Measurements from ENCODE around the gene EHBP1. TPM values are rescaled to one million over a fixed set of nuclear protein-coding genes. Genes with fewer than 3 reads are reported as not detected.
A peak's percentile ranks its signal among the peaks of the same experiment; 100 is the strongest.
"Not testable (repeated sequence)": the region's sequence is repeated elsewhere in the genome, so short reads cannot be mapped to it uniquely, and the experiment has no call there.

EHBP1 gene
- total RNA-seq, 2 experiments from 2014 or later: 19.3 to 23.2 TPM

- Mint-ChIP-seq H3K4me3 (peak overlapping the region; percentile 54), H3K27me3 (peaks cover 86% of the 10 kb centered on the region), H3K9me3 (no peaks in the 10 kb centered on the region), H3K27ac (no peak overlapping the region), H3K4me1 (peaks cover 60% of the 10 kb centered on the region), H3K36me3 (ENCODE audit: low read depth) (peaks cover 7% of the 10 kb centered on the region)
- ChIA-PET CTCF (no interaction called here), POLR2A (interaction anchor here (1.4 kb wide), 1 partner anchor 531 kb away, joined by 3 read pairs; the partner anchor contains the start of gene WDPCP)
- DNase-seq: no peak
Measured at GRCh38 chr2:63057249-63058143, 352.0 kb downstream of the EHBP1 start.

GRCh38 chr2:63058144-63058920 lies 352.8 kb downstream of the EHBP1 start:
- peaks cover 7% of the 10 kb centered on the region for H3K36me3 Mint-ChIP-seq (ENCODE audit: low read depth)
- H3K4me1 Mint-ChIP-seq: peaks cover 54% of the 10 kb centered on the region
- H3K9me3 Mint-ChIP-seq: no peaks in the 10 kb centered on the region
- H3K4me3 Mint-ChIP-seq: peak overlapping the region; percentile 54
- H3K27me3 Mint-ChIP-seq: peaks cover 83% of the 10 kb centered on the region
- H3K27ac Mint-ChIP-seq: peak overlapping the region; percentile 57
- no peak for DNase-seq
- POLR2A ChIA-PET: no interaction called here
- CTCF ChIA-PET: no interaction called here

- ChIA-PET POLR2A (no interaction called here), CTCF (no interaction called here)
- no peak for DNase-seq
- no peak overlapping the region for H3K4me3 Mint-ChIP-seq
- H3K4me1 Mint-ChIP-seq: peaks cover 47% of the 10 kb centered on the region
- peaks cover 7% of the 10 kb centered on the region for H3K36me3 Mint-ChIP-seq (ENCODE audit: low read depth)
- no peaks in the 10 kb centered on the region for H3K9me3 Mint-ChIP-seq
- peaks cover 82% of the 10 kb centered on the region for H3K27me3 Mint-ChIP-seq
- no peak overlapping the region for H3K27ac Mint-ChIP-seq
Measured at GRCh38 chr2:63058921-63059792, 353.6 kb downstream of the EHBP1 start.

DNA sequence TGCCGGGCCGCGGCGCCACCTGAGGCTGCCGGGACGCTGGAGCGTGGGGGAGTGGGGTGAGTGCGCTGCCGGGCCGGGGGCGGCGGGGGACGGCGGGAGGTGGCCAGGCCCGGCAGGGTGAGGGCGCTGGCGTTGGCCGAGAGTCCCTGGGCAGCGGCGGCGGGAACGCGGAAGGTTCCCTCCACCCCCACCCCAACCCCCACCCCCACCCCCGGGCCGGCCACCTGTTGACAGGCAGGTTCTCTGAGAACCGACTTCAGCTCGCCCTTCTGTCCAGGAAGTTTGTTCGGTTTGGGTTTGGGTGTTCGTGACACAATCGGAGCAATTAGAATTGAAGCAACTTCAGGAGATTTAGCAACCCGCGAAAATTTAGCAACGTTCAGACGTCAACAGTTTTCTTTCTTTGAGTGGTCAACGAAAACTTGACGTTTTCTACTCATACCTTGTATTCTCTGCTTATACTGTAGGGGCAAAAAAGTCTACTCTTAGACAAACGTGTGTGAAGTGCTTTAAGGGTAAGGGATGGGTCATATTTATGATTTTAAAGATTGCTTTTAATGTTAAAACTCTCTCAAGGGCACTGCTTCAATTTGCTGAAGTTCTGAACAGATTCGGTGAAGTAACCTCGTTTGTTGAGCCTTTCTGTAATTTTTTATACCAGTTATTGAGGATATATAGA lies 354.4 kb downstream of the EHBP1 start:
- Mint-ChIP-seq H3K36me3 (ENCODE audit: low read depth) (peaks cover 7% of the 10 kb centered on the region), H3K9me3 (no peaks in the 10 kb centered on the region), H3K4me3 (peak overlapping the region; percentile 27), H3K27ac (no peak overlapping the region), H3K4me1 (peaks cover 39% of the 10 kb centered on the region), H3K27me3 (peaks cover 79% of the 10 kb centered on the region)
- no peak for DNase-seq
- ChIA-PET POLR2A (no interaction called here), CTCF (interaction anchor here (0.6 kb wide), 1 partner anchor 102 kb away, joined by 3 read pairs; no protein-coding TSS in a partner anchor)

GRCh38 chr2:63060472-63060991 lies 355.0 kb downstream of the EHBP1 start:
- no peaks in the 10 kb centered on the region for H3K9me3 Mint-ChIP-seq
- no peak overlapping the region for H3K27ac Mint-ChIP-seq

DNA sequence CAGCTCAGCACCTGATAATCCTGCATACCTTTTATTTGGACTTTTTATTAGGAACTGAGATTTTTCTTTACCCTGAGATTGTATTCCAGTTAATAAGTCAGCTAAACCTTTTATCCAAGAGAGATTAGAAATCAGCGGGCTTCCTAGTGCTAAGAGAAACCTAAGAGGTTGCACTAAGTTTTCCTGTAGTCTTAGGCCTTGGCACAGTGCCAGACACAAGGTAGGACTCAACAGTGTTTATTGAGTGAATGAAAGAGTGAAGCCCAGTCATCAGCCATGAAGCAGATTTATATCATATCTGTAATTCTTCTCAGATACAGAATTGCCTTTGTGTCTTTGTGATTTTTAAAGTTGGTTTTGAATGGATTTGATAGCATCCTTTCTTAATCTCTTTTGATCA lies 358.7 kb downstream of the EHBP1 start:
- ChIA-PET CTCF (no interaction called here), POLR2A (no interaction called here)
- no peak for DNase-seq
- H3K27ac Mint-ChIP-seq: no peak overlapping the region
- peaks cover 5% of the 10 kb centered on the region for H3K4me1 Mint-ChIP-seq
- H3K36me3 Mint-ChIP-seq (ENCODE audit: low read depth): peaks cover 3% of the 10 kb centered on the region
- peaks cover 65% of the 10 kb centered on the region for H3K27me3 Mint-ChIP-seq
- no peaks in the 10 kb centered on the region for H3K9me3 Mint-ChIP-seq
- no peak overlapping the region for H3K4me3 Mint-ChIP-seq

More at GRCh38 chr2:63060472-63060991, 355.0 kb downstream of the EHBP1 start:
- ChIA-PET CTCF (interaction anchor here (0.6 kb wide), 1 partner anchor 103 kb away, joined by 3 read pairs; no protein-coding TSS in a partner anchor), POLR2A (no interaction called here)
- DNase-seq: no peak
- Mint-ChIP-seq H3K4me3 (no peak overlapping the region), H3K4me1 (peaks cover 35% of the 10 kb centered on the region), H3K36me3 (ENCODE audit: low read depth) (peaks cover 7% of the 10 kb centered on the region), H3K27me3 (peaks cover 76% of the 10 kb centered on the region)

DNA sequence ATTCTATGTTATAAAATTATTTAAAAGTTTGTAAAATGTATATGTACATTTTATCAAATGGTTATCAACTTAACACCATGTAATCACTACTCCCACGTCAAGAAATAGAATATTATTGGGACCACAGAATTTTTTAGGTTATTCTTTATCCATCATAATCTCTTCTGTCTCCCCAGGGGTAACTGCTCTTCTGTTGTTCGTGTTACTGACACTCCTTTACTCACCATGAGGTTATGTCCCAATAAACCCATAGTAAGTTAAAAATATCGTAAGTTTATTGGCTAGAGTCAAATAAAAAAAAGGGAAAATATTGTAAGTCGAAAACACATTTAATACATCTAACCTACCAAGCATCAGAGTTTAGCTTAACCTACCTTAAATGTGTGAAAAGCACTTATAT lies 359.1 kb downstream of the EHBP1 start:
- H3K4me1 Mint-ChIP-seq: peaks cover 5% of the 10 kb centered on the region
- no peak overlapping the region for H3K27ac Mint-ChIP-seq
- peaks cover 3% of the 10 kb centered on the region for H3K36me3 Mint-ChIP-seq (ENCODE audit: low read depth)
- H3K4me3 Mint-ChIP-seq: no peak overlapping the region
- H3K27me3 Mint-ChIP-seq: peaks cover 64% of the 10 kb centered on the region
- ChIA-PET CTCF (no interaction called here), POLR2A (no interaction called here)
- no peaks in the 10 kb centered on the region for H3K9me3 Mint-ChIP-seq
- no peak for DNase-seq

GRCh38 chr2:63066265-63066664 lies 360.8 kb downstream of the EHBP1 start:
- H3K36me3 Mint-ChIP-seq (ENCODE audit: low read depth): no peaks in the 10 kb centered on the region
- no peak overlapping the region for H3K4me3 Mint-ChIP-seq
- H3K9me3 Mint-ChIP-seq: no peaks in the 10 kb centered on the region
- DNase-seq: no peak
- POLR2A ChIA-PET: no interaction called here
- H3K27ac Mint-ChIP-seq: no peak overlapping the region
- peaks cover 52% of the 10 kb centered on the region for H3K27me3 Mint-ChIP-seq
- CTCF ChIA-PET: no interaction called here
- H3K4me1 Mint-ChIP-seq: no peaks in the 10 kb centered on the region

DNA sequence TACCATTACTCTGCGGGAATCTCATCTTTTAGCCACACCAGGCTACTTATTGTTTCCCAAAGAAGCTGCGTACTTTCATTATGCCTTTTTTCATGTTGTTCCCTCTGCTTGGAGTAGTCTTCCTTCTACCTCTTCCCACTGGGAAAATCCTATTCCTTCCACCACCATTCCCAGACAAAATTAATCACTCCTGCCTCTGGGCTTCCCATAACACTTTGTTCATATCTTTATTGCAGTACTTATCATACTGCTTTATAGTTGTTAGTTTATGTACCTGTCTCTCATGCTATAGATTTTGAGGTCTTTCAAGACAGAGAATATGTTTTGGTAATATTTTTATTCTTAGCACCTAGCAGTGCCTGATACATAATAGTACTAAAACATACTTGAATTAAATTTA lies 361.3 kb downstream of the EHBP1 start:
- H3K4me1 Mint-ChIP-seq: no peaks in the 10 kb centered on the region
- H3K27me3 Mint-ChIP-seq: peaks cover 50% of the 10 kb centered on the region
- no peaks in the 10 kb centered on the region for H3K36me3 Mint-ChIP-seq (ENCODE audit: low read depth)
- POLR2A ChIA-PET: no interaction called here
- no peaks in the 10 kb centered on the region for H3K9me3 Mint-ChIP-seq
- no peak overlapping the region for H3K4me3 Mint-ChIP-seq
- CTCF ChIA-PET: no interaction called here
- no peak overlapping the region for H3K27ac Mint-ChIP-seq
- no peak for DNase-seq

GRCh38 chr2:63071664-63072063 lies 366.2 kb downstream of the EHBP1 start:
- Mint-ChIP-seq H3K27me3 (peaks cover 20% of the 10 kb centered on the region), H3K36me3 (ENCODE audit: low read depth) (no peaks in the 10 kb centered on the region), H3K4me3 (no peak overlapping the region), H3K9me3 (no peaks in the 10 kb centered on the region), H3K4me1 (no peaks in the 10 kb centered on the region), H3K27ac (no peak overlapping the region)
- POLR2A ChIA-PET: no interaction called here
- DNase-seq: no peak
- CTCF ChIA-PET: no interaction called here

- Mint-ChIP-seq H3K4me1 (peaks cover 5% of the 10 kb centered on the region), H3K27ac (no peak overlapping the region), H3K36me3 (ENCODE audit: low read depth) (no peaks in the 10 kb centered on the region), H3K4me3 (no peak overlapping the region), H3K27me3 (peaks cover 9% of the 10 kb centered on the region), H3K9me3 (no peaks in the 10 kb centered on the region)
- no peak for DNase-seq
- POLR2A ChIA-PET: no interaction called here
- CTCF ChIA-PET: no interaction called here
Measured at GRCh38 chr2:63073994-63074393, 368.5 kb downstream of the EHBP1 start.

DNA sequence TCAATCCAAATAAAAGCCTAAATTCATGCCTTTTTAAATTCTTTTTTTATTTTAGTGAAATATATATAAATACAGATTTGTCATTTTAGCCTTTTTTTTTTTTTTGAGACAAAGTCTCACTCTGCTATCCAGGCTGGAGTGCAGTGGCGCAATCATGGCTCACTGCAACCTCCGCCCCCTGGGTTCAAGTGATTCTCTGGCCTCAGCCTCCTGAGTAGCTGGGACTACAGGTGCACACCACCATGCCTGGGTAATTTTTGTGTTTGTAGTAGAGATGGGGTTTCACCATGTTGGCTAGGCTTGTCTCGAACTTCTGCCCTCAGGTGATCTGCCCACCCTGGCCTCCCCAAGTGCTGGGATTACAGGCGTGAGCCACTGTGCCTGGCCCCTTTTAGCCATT lies 368.9 kb downstream of the EHBP1 start:
- H3K27ac Mint-ChIP-seq; H3K4me1 Mint-ChIP-seq; H3K36me3 Mint-ChIP-seq (ENCODE audit: low read depth); H3K27me3 Mint-ChIP-seq; H3K9me3 Mint-ChIP-seq; POLR2A ChIA-PET; H3K4me3 Mint-ChIP-seq; CTCF ChIA-PET; DNase-seq: not testable (repeated sequence)
